ENCODE data around the gene INSIG2.

Gene INSIG2

DNA sequence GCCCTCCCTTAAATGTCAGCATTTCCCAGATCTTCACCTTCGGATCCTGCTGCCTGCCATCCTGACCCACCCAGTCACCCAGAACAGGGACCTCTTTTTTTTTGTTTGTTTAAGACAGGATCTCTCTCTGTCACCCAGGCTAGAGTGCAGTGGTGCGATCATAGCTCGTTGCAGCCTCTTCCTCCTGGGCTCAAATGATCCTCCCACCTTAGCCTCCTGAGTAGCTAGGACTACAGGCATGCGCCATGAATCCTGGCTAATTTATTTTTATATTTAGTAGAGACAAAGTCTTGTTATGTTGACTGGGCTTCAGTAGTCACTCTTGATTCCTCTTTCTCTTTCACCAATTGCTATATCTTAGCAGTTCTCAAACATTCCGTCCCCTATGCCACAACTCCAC lies 39.0 kb downstream of the INSIG2 start:
- TF ChIP-seq, protein P1, sequence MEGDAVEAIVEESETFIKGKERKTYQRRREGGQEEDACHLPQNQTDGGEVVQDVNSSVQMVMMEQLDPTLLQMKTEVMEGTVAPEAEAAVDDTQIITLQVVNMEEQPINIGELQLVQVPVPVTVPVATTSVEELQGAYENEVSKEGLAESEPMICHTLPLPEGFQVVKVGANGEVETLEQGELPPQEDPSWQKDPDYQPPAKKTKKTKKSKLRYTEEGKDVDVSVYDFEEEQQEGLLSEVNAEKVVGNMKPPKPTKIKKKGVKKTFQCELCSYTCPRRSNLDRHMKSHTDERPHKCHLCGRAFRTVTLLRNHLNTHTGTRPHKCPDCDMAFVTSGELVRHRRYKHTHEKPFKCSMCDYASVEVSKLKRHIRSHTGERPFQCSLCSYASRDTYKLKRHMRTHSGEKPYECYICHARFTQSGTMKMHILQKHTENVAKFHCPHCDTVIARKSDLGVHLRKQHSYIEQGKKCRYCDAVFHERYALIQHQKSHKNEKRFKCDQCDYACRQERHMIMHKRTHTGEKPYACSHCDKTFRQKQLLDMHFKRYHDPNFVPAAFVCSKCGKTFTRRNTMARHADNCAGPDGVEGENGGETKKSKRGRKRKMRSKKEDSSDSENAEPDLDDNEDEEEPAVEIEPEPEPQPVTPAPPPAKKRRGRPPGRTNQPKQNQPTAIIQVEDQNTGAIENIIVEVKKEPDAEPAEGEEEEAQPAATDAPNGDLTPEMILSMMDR (IDR thresholded peaks at IDR 0.05; ENCODE audit: borderline replicate concordance, insufficient read depth, low read depth, low read length): no peak
- H3K4me3 ChIP-seq (ENCODE audit: low read depth, low read length): no peak overlapping the region

DNA sequence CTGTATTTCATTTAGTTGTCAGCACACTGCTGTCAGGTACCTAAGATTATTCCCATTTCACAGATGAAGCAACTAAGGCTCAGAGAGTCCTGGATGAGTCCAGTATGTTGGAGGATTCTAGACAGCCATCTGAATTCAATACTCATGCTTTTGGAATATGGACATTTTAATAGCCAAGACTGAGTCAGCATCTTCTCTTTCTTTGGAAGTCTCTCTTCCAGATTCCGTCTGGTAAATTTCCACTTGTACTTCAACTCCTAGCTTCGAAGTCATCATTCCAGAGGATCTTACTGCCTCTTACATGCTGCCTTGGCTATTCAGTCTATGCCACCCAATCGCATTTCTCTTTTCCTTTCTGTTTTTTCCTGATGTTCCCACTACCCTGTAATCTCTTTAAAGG lies 40.6 kb downstream of the INSIG2 start:
- TF ChIP-seq, protein P1 (IDR thresholded peaks at IDR 0.05; ENCODE audit: borderline replicate concordance, insufficient read depth, low read depth, low read length): no peak
- H3K4me3 ChIP-seq (ENCODE audit: low read depth, low read length): no peak overlapping the region

DNA sequence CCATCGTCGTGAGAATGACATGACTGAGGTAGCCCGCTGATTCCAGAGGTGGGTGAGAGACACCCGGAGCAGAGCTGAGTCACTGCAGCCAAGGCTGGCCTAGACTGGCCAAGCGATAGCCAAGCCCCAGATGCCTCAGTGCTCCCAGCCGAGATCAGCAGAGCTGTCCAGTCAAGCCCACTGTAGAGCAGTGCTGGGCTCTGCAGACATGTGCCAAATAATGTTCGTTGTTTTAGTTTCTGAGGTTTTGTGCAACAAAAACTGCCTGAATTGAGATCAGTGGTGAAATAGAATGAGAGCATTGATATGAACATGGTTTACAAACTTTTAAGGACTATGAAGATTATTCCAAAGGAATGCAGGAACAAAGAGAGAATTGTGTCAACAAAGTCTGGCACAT lies 42.1 kb downstream of the INSIG2 start:
- TF ChIP-seq, protein P1 (IDR thresholded peaks at IDR 0.05; ENCODE audit: borderline replicate concordance, insufficient read depth, low read depth, low read length): no peak
- H3K4me3 ChIP-seq (ENCODE audit: low read depth, low read length): no peak overlapping the region

DNA sequence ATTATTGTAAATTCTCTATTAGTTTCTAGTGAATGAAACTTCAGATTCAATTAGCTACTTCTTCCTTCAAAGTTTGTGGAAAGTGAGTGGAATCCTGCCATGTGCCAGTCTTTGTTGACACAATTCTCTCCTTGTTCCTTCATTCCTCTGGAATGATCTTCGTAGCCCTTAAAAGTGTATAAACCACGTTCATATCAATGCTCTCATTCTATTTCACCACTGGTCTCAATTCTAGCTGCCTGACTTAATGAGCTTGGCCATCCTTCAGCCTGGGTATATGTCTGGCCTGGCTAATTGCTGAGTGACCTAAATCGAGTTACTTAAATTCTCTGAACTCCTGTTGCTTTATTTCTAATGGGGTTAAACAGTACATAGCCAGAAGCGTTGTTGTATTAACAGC lies 43.5 kb downstream of the INSIG2 start:
- H3K4me3 ChIP-seq (ENCODE audit: low read depth, low read length): no peak overlapping the region
- TF ChIP-seq, protein P1 (IDR thresholded peaks at IDR 0.05; ENCODE audit: borderline replicate concordance, insufficient read depth, low read depth, low read length): no peak

DNA sequence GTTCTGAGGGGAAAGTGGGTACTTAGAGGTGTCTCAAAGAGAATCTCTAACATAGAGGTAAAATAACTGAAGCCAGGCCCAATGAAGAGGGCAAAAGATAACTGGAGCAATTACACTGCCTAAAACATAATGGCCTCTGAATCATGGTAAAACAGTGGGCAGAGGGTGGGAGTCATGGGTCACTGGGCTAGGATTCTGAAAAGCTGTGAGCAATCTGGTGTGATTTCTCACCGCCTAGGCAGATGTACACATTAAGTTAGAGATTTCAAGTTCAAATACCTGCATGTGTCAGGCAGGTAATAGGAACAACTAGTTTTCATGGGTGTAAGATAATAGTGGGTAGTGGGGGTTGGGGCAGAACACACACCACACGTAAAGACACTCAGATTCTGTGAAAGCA lies 45.6 kb downstream of the INSIG2 start:
- TF ChIP-seq, protein P1 (IDR thresholded peaks at IDR 0.05; ENCODE audit: borderline replicate concordance, insufficient read depth, low read depth, low read length): no peak
- no peak overlapping the region for H3K4me3 ChIP-seq (ENCODE audit: low read depth, low read length)

DNA sequence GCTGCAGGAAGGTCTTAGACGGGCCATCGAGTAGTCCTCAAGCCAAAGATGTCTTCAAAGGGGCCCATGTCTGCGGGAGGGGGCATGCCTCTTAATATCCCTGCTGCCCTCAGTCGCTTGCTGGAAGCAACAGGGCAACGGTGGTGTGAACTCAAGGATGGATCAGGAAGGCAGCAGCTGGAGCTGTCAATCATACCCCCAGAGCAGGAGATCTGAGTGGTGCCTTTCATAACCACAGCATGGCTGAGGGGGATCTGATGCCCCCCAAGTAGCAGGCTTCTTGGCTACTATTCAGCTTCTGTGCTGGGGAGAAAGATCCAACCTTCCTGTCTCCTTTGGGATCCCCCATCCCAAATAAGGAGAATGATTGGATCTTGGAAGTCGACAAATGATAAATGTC lies 46.4 kb downstream of the INSIG2 start:
- no peak overlapping the region for H3K4me3 ChIP-seq (ENCODE audit: low read depth, low read length)
- TF ChIP-seq, protein P1 (IDR thresholded peaks at IDR 0.05; ENCODE audit: borderline replicate concordance, insufficient read depth, low read depth, low read length): no peak

DNA sequence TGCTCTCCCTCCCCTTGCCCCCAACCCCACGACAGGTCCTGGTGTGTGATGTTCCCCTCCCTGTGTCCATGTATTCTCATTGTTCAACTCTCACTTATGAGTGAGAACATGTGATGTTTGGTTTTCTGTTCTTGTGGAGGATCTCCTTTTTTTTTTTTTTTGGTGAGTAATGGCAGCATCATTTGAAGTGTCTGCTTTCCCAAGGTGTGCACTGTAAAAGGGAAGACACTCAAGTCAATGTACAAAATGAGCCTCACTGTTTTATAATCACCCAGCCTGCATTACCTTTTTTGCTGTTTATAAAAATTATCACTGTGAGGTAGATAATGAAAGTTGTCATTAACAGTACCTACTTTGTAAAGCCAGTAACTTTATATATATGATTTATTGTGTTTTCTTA lies 56.9 kb downstream of the INSIG2 start:
- no peak overlapping the region for H3K4me3 ChIP-seq (ENCODE audit: low read depth, low read length)
- TF ChIP-seq, protein P1 (IDR thresholded peaks at IDR 0.05; ENCODE audit: borderline replicate concordance, insufficient read depth, low read depth, low read length): no peak
